ENCODE data around the gene ANKRA2.

GRCh38 chr5:73599380-73599779 is 33.9 kb upstream of the ANKRA2 start:
- TF ChIP-seq LCOR (CRISPR knock-in tag; IDR thresholded peaks at IDR 0.05) (no peak), POLR3A (IDR thresholded peaks at IDR 0.05; ENCODE audit: borderline replicate concordance, extremely low read depth, insufficient read depth, insufficient read length) (no peak), BCLAF1 (IDR thresholded peaks at IDR 0.05; ENCODE audit: borderline replicate concordance in 1 of 2, control insufficient read depth in 1 of 2, low read depth in 2 of 2, low read length in 1 of 2) (no peak), ZZZ3 (IDR thresholded peaks at IDR 0.05) (no peak), CREM (IDR thresholded peaks at IDR 0.05; ENCODE audit: low read depth) (no peak), ZBTB26 (CRISPR knock-in tag; IDR thresholded peaks at IDR 0.05) (no peak), CCAR2 (IDR thresholded peaks at IDR 0.05; ENCODE audit: low read depth, low read length) (no peak), TCF7L2 (IDR thresholded peaks at IDR 0.05; ENCODE audit: low read depth, low read length) (no peak), ZNF12 (CRISPR knock-in tag; IDR thresholded peaks at IDR 0.05) (no peak)
